ENCODE data around the gene RELN. TPM values are rescaled to one million over a fixed set of nuclear protein-coding genes. Genes with fewer than 3 reads are reported as not detected.
"Not testable (repeated sequence)": the region's sequence is repeated elsewhere in the genome, so short reads cannot be mapped to it uniquely, and the experiment has no call there.

The RELN gene
- total RNA-seq, 1 donor from 2014 or later: not detected

DNA sequence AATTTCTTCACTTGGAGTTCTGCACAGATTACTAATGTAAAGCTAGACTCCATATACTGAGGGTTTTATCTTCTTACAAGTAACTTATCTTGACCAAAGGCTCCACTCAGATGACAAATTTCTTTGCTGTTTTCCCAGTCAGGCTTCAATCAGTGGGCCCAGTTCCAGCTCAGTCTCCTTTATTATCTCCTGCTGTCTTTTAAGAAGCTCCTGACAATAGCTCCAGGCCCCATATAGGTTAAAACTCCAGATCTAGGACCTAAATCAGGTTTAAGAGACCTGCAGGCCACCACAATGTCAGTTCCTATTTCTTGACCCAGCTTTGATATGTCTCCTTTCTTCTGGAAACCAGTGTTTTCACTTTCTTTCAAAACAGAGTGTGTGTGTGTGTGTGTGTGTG, 165.2 kb downstream of the RELN start:
- no peak overlapping the region for H3K27ac Mint-ChIP-seq
- no peaks in the 10 kb centered on the region for H3K27me3 Mint-ChIP-seq (ENCODE audit: low read depth)
- DNase-seq (ENCODE audit: low spot score): no peak
- H3K36me3 Mint-ChIP-seq (ENCODE audit: low read depth): no peaks in the 10 kb centered on the region
- no peak overlapping the region for H3K4me3 Mint-ChIP-seq (ENCODE audit: low read depth)
- H3K4me1 Mint-ChIP-seq (ENCODE audit: low read depth): no peaks in the 10 kb centered on the region
- H3K9me3 Mint-ChIP-seq: no peaks in the 10 kb centered on the region
- intact Hi-C loops (cut with micrococcal nuclease): no loop called here

DNA sequence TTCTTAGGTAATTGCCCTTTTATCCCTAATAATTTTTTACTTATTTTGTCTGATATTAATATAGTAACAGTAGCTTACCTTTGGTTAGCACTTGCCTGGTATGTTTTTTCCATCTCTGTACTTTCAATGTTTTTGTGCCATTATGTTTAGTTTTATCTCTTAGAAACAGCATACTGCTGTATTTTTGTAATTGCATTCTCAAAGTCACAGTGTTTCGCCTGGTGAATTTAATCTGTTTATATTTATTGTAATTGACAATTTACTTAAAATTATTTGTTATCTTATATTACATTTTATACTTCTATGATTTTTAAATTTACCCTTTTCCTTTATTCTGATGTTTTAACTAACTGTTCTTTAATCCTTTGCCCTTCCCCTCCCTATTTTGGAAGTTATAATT, 166.4 kb downstream of the RELN start:
- Mint-ChIP-seq H3K9me3 (no peaks in the 10 kb centered on the region), H3K36me3 (ENCODE audit: low read depth) (no peaks in the 10 kb centered on the region), H3K27me3 (ENCODE audit: low read depth) (no peaks in the 10 kb centered on the region), H3K27ac (no peak overlapping the region), H3K4me1 (ENCODE audit: low read depth) (no peaks in the 10 kb centered on the region), H3K4me3 (ENCODE audit: low read depth) (no peak overlapping the region)
- intact Hi-C loops (cut with micrococcal nuclease): no loop called here
- no peak for DNase-seq (ENCODE audit: low spot score)

DNA sequence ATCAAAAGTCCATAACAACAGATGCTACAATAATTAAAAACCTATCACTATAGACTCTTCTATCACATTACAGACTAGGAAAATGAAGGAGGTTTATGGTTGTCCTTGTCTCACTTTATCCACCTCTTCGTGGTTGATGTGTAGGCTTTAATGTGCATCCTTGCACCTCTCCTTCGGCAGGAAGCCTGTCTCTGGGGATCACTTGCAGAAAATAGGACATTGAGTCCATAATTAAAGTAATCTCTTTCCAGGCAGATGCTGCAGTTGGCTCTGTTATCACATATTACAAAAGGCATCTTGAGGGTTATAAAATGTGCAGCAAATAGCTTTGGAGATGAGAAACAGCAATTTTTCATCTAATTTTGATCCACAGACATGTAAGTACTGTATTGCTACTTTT, 168.4 kb downstream of the RELN start:
- Mint-ChIP-seq H3K27ac (no peak overlapping the region), H3K36me3 (ENCODE audit: low read depth) (no peaks in the 10 kb centered on the region), H3K9me3 (no peaks in the 10 kb centered on the region), H3K4me3 (ENCODE audit: low read depth) (no peak overlapping the region), H3K27me3 (ENCODE audit: low read depth) (no peaks in the 10 kb centered on the region), H3K4me1 (ENCODE audit: low read depth) (no peaks in the 10 kb centered on the region)
- no peak for DNase-seq (ENCODE audit: low spot score)
- intact Hi-C loops (cut with micrococcal nuclease): no loop called here

DNA sequence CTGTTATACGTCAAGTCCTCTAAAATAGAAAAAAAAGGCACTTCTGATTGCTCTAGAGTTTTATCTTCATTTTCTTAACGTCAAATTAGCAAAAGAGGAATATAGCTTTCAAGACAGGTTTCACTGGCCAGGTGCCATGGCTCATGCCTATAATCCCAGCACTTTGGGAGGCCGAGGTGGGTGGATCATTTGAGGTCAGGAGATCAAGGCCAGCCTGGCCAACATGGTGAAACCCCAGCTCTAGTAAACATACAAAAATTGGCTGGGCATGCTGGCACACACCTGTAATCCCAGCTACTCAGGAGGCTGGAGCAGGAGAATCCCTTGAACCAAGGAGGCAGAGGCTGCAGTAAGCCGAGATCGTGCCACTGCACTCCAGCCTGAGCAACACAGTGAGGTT, 173.5 kb downstream of the RELN start:
- intact Hi-C loops (cut with micrococcal nuclease); H3K4me1 Mint-ChIP-seq (ENCODE audit: low read depth); H3K36me3 Mint-ChIP-seq (ENCODE audit: low read depth); H3K4me3 Mint-ChIP-seq (ENCODE audit: low read depth); H3K27ac Mint-ChIP-seq; H3K9me3 Mint-ChIP-seq; DNase-seq (ENCODE audit: low spot score); H3K27me3 Mint-ChIP-seq (ENCODE audit: low read depth): not testable (repeated sequence)

DNA sequence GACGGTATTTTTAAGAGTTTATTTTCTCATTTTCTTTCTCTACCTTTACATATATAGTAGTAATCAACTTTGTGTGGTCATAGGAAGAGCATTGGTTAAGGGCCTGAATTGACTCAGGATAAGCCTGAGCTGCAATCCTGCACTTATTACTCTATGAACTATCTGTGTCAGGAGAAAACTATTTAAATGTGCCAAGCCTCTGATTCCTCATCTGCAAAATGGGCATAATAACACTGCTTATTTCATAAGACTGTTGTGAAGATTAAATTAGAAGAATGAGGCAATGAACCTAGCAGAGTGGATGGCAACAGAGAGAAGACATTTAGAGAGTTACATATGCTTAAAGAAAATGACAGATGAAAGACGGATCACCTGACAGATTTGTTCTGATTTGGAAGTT, 175.5 kb downstream of the RELN start:
- Mint-ChIP-seq H3K4me3 (ENCODE audit: low read depth) (no peak overlapping the region), H3K9me3 (no peaks in the 10 kb centered on the region), H3K36me3 (ENCODE audit: low read depth) (no peaks in the 10 kb centered on the region), H3K27me3 (ENCODE audit: low read depth) (no peaks in the 10 kb centered on the region), H3K27ac (no peak overlapping the region), H3K4me1 (ENCODE audit: low read depth) (peaks cover 4% of the 10 kb centered on the region)
- intact Hi-C loops (cut with micrococcal nuclease): no loop called here
- DNase-seq (ENCODE audit: low spot score): no peak

DNA sequence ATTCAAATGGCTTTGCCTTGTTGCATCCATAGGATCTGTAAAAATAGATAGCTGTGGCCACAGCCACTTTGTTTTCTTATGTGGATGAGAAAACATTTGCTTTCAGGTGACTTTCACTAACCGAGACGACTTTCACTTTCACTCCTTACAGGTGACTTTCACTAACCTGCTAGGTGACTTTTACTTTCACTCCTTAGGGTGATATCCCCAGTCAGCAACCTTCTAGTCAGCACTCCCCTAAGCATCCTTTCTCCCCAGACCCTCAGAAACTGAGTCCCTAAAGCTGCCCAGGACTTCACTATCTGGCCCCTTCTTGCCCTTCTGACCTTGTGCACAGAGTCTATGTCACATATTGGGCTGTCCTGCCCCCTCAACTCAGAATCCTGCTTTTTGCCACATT, 177.5 kb downstream of the RELN start:
- Mint-ChIP-seq H3K4me3 (ENCODE audit: low read depth) (no peak overlapping the region), H3K4me1 (ENCODE audit: low read depth) (peaks cover 4% of the 10 kb centered on the region), H3K27me3 (ENCODE audit: low read depth) (no peaks in the 10 kb centered on the region), H3K27ac (no peak overlapping the region), H3K36me3 (ENCODE audit: low read depth) (no peaks in the 10 kb centered on the region), H3K9me3 (no peaks in the 10 kb centered on the region)
- intact Hi-C loops (cut with micrococcal nuclease): no loop called here
- DNase-seq (ENCODE audit: low spot score): no peak

DNA sequence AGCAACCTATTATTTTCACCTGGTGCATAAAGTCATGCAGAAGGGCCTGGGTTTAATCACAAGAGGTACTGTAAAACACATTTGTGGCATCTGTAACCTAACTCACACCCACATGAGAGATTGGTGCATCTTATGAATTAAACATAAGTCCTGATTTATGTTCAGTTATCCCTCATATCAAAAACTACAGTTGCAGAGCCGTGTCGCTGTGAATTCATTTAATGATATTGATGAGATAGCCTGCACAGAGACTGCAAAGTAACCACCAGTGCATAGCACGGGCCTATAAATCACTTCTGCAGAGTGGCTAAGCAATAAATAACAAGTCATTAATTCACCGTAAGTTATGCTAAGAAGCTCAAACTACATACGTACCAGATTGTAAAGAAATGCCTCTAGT, 178.2 kb downstream of the RELN start:
- no peaks in the 10 kb centered on the region for H3K36me3 Mint-ChIP-seq (ENCODE audit: low read depth)
- no peaks in the 10 kb centered on the region for H3K27me3 Mint-ChIP-seq (ENCODE audit: low read depth)
- H3K9me3 Mint-ChIP-seq: no peaks in the 10 kb centered on the region
- intact Hi-C loops (cut with micrococcal nuclease): no loop called here
- H3K4me3 Mint-ChIP-seq (ENCODE audit: low read depth): no peak overlapping the region
- DNase-seq (ENCODE audit: low spot score): no peak
- peaks cover 4% of the 10 kb centered on the region for H3K4me1 Mint-ChIP-seq (ENCODE audit: low read depth)
- H3K27ac Mint-ChIP-seq: no peak overlapping the region

DNA sequence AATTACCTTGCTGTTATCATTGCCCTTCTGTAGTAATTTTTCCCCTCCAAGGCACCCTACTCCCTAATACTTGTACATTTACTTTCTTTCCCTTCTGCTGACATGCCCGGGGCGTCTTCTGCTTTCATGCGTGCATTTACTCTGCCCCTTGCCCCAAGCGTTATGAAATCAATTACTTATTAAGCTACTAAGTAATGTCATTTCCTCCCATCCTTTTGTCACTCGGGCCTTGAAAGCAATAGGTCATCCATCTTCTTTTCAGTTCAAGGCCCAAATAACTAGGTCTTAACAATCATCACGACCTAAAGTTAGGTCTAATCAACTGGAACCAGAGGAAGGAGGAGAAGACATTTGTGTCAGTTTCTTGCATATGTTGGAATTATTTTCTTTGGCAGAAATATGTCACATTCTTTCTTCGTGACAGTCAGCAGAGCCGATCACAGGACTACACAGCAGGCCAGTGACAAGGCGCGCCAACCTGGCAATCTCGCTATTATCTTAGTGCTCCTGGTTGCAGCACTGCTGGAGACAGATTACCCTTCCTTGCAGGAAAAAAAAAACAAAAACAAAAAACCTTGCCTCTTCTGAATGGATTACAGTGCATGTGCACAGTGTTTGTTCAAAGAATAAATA, 179.2 kb downstream of the RELN start:
- peaks cover 4% of the 10 kb centered on the region for H3K4me1 Mint-ChIP-seq (ENCODE audit: low read depth)
- no peak overlapping the region for H3K27ac Mint-ChIP-seq

DNA sequence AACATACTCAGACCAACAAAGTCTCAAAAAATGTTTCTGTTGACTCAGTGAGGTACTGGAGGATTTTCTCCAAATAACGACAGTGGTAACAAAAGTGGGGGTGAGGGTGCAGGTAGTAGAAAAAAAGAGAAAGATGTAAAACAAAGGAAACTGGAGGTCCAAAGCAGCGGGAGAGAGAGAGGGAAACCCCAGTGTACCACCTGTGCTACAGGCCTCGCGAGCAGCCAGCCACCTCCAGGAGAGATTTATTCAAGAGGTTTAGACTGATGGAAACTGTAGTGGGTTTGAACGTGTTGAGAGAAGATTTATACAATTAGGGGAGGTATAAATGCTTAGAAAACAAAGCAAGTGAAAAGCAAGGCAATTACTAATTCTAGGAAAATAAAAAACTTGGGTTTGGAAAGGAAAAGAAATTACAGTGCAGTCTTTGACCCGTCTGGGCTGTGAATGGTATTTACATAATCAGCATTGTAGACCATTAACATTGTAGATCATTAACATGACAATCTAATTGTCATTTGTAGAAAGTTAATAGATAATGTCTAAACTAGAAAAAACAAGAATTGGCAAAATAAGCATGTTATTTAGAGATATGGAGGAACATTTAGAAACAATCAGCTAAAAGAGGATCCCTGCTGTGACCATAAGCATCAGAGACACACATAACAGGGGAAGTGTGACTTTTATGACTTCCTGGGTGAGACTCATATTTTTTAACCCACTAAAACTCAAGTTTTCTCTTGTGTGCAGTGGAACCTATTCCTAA, 180.0 kb downstream of the RELN start:
- no peaks in the 10 kb centered on the region for H3K27me3 Mint-ChIP-seq (ENCODE audit: low read depth)

More for the DNA sequence above, 179.2 kb downstream of the RELN start:
- Mint-ChIP-seq H3K27me3 (ENCODE audit: low read depth) (no peaks in the 10 kb centered on the region), H3K4me3 (ENCODE audit: low read depth) (no peak overlapping the region), H3K36me3 (ENCODE audit: low read depth) (no peaks in the 10 kb centered on the region), H3K9me3 (no peaks in the 10 kb centered on the region)
- DNase-seq (ENCODE audit: low spot score): no peak
- intact Hi-C loops (cut with micrococcal nuclease): no loop called here

DNA sequence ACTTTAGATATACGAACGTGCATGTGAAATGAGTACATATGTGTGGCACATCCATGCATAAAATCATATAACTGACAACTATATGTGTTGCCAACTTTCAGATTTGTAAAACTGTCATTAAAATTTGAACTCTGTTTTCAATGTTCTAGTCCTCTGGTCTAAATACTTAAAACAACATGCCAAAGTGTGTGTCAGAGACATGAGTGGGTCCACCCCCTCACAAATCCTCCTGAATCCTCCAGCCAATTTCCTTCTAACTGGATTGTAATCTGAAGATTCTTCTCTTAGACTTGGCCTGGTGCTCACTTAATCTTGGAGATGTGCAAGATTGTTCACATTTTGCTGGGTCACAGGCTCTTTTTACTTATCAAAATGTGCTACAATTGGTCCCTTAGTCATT, 184.1 kb downstream of the RELN start:
- Mint-ChIP-seq H3K27ac (no peak overlapping the region), H3K9me3 (no peaks in the 10 kb centered on the region), H3K4me1 (ENCODE audit: low read depth) (no peaks in the 10 kb centered on the region), H3K27me3 (ENCODE audit: low read depth) (no peaks in the 10 kb centered on the region), H3K4me3 (ENCODE audit: low read depth) (no peak overlapping the region), H3K36me3 (ENCODE audit: low read depth) (no peaks in the 10 kb centered on the region)
- intact Hi-C loops (cut with micrococcal nuclease): no loop called here
- no peak for DNase-seq (ENCODE audit: low spot score)

More for the DNA sequence above, 180.0 kb downstream of the RELN start:
- no peak overlapping the region for H3K27ac Mint-ChIP-seq
- H3K4me1 Mint-ChIP-seq (ENCODE audit: low read depth): peaks cover 4% of the 10 kb centered on the region
- intact Hi-C loops (cut with micrococcal nuclease): no loop called here
- no peaks in the 10 kb centered on the region for H3K36me3 Mint-ChIP-seq (ENCODE audit: low read depth)
- H3K4me3 Mint-ChIP-seq (ENCODE audit: low read depth): no peak overlapping the region
- DNase-seq (ENCODE audit: low spot score): no peak
- H3K9me3 Mint-ChIP-seq: no peaks in the 10 kb centered on the region

DNA sequence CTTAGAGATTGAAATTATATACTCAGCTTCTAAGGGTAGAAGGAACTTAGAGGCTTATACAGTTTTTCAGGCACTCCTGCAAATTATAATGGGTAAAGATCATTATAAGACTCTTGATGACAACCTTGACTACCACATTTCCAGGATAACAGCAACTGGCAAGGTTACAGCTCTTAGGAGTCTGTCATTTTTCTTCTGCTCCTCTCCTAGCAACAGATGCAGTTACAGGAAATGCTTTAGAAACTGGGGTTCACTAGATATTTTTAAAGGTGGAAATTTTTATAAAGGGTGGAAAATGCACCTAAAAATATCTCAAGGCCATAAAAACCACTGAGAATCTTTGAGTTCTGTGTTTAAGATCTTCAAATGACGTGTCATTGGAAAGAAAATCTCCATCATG, 185.8 kb downstream of the RELN start:
- intact Hi-C loops (cut with micrococcal nuclease): no loop called here
- H3K27ac Mint-ChIP-seq: no peak overlapping the region
- H3K27me3 Mint-ChIP-seq (ENCODE audit: low read depth): no peaks in the 10 kb centered on the region
- H3K4me3 Mint-ChIP-seq (ENCODE audit: low read depth): no peak overlapping the region
- no peaks in the 10 kb centered on the region for H3K4me1 Mint-ChIP-seq (ENCODE audit: low read depth)
- DNase-seq (ENCODE audit: low spot score): no peak
- no peaks in the 10 kb centered on the region for H3K9me3 Mint-ChIP-seq
- no peaks in the 10 kb centered on the region for H3K36me3 Mint-ChIP-seq (ENCODE audit: low read depth)

DNA sequence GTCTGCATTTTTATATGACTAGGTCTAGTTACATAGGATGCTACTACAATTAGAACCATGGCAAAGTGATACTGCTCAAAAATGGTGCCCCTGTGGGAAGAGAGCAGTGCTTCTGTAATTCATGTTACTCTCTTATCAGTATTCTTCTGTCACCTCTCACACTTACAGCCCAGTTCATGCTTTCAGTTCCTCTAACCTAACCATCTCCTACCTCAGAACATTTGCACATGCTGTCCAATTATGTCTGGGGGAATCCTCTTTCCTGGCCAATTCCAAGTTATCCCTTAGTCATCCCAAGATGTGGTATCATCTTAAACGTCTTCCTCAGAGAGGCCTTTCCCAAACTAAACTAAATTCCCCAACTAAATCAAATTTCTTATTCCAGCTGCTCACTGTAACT, 190.2 kb downstream of the RELN start:
- Mint-ChIP-seq H3K36me3 (ENCODE audit: low read depth) (no peaks in the 10 kb centered on the region), H3K9me3 (no peaks in the 10 kb centered on the region), H3K4me3 (ENCODE audit: low read depth) (no peak overlapping the region), H3K27ac (no peak overlapping the region), H3K27me3 (ENCODE audit: low read depth) (no peaks in the 10 kb centered on the region), H3K4me1 (ENCODE audit: low read depth) (no peaks in the 10 kb centered on the region)
- intact Hi-C loops (cut with micrococcal nuclease): no loop called here
- no peak for DNase-seq (ENCODE audit: low spot score)

DNA sequence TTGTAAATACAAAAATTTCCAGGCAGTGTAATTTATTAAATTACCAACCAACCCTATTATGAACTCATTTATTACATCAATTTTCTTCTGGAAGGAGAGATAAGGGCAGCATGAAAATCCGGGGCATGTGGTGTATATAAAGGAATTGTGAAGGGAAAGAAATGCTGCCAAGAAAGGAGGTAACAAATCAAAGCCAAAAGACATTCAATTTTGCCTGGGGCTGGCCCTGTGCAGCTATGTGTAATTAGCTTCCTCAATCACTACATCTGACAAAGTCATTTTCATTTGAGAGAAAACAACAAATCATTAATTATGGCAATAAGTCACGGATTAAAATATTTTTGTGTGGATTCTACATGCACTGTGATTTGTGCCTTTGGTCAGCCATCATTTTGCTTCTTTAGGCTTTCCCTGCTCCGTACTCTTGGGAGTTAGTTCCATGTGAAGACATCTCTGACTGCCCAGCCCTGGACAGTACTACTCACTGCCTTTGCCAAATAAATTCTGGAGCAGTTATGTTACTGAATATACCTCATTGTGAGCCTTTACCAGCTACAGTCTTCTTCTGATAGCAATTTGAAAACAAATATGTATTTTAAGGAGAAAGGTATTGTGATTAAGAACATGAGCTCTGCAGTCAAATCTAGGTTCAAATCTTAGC, 191.7 kb downstream of the RELN start:
- H3K36me3 Mint-ChIP-seq (ENCODE audit: low read depth): no peaks in the 10 kb centered on the region
- H3K4me3 Mint-ChIP-seq (ENCODE audit: low read depth): no peak overlapping the region
- H3K27ac Mint-ChIP-seq: no peak overlapping the region
- H3K9me3 Mint-ChIP-seq: no peaks in the 10 kb centered on the region
- no peak for DNase-seq (ENCODE audit: low spot score)
- intact Hi-C loops (cut with micrococcal nuclease): no loop called here
- no peaks in the 10 kb centered on the region for H3K4me1 Mint-ChIP-seq (ENCODE audit: low read depth)
- no peaks in the 10 kb centered on the region for H3K27me3 Mint-ChIP-seq (ENCODE audit: low read depth)
